Skin epidermis (tissue), 12 donors: ENCODE data around the gene FDX2.
A peak's percentile ranks its signal among the peaks of the same experiment; 100 is the strongest.
"Not testable (repeated sequence)": the region's sequence is repeated elsewhere in the genome, so short reads cannot be mapped to it uniquely, and the experiment has no call there.

Source experiments
- H3K27ac ChIP-seq, 21 experiments: fragments of 200-600 bp; sonication (generic) in 11 of 21; one replicate each; pipeline ENCODE4 v1.5.0; 2020; ENCODE audit warnings: mild to moderate bottlenecking in 3 of 21, inconsistent platforms in 2 of 21, moderate library complexity in 2 of 21
- H3K4me3 ChIP-seq, 7 experiments: fragments of 200-600 bp; sonication (generic) in 2 of 7; one replicate each; pipeline ENCODE4 v1.5.0; 2020; ENCODE audit warnings: inconsistent platforms in 2 of 7, mild to moderate bottlenecking in 2 of 7, moderate library complexity in 1 of 7

Gene FDX2

DNA sequence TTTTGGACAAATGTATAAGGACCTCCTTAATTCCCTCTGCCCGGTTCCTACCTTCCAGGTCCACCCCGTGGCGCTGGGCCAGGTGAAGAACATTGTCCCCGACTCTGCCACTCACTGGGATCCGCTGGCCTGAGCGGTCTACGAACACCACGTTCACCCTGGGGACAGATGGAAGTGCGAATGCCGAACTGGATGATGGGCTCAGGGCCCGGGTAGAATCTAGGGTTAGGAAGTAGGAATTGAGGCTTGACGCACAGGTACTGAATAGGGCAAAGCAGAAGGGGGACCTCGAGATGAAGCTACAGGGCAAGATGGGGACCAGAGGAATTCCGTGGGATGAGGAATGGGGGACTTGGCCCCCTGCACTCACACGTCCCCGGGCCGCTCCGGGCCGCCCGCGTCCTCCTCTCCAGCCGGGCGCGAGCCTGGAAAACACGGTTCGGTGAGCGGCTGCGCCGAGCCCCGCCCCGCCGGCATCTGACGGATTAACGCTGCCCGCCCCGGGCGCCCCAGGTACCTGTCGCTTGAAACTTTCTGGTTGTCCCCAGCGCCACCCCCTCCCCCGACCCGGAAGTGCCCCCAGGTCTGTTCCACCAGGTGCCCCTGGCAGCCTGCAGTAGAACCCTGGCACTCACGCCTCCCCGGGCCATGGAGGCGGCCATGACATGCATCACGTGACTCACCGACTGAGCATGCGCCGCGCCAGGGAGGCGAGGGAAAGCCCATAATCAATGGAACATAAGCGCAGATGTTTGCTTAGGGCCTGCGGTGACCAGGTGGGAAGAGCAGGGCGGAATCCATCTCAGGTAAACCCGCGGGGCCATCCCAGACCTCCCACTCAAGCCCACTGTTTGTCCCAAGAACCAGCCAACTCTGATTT is at the start of gene FDX2:
Gene FDX2, minus strand, starts transcription at position 681 of the 880 bp plus-strand sequence. Its CDS starts 19 bp downstream, at position 662.
- H3K27ac ChIP-seq: peak within 1 kb of the TSS in 20 of 21 experiments; percentile 41 to 88 (median 74)

DNA sequence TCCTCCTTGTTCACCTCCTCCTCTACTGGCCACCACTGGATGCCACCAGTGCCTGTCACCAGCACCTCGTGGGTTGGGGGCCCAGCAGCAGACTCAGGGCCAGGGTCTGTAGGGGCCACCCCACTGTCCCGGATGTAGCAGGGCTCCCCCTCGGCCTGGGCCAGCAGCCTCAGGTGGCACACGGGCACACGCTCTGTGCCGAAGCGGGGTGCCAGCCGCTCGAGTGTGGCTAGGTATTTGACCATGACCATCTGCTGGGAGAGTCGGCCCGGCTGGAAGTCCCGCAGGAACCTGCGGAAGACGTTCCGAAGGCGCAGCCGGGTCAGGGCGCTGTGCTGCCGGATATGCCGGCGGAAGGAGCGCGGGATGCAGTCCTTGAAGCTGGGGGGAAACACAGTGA is 49.7 kb upstream of the FDX2 start:
- Histone ChIP-seq H3K27ac (no peak overlapping the region), H3K4me3 (no peak overlapping the region)

More for the DNA sequence above, at the start of gene FDX2:
- peak within 1 kb of the TSS; percentile 68 to 98 (median 89) for H3K4me3 ChIP-seq

DNA sequence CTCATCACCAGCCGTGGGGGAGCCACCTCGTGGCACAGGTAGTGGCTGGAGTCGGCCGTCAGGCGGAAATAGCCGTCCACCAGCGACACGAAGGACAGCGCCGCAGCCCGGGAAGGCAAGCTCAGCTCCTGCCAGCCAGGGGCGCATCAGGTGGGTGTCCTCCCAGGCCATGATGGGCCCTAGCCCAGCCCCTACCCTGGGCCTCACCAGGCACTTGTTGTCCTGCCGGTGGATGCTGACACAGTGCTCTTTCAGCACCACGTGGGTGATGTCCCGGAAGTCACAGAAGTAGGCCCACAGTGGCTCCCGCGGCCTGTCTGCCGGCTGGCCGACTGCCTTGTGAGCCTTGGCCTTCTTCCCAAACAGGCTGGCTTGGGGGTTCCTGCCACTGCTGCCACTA is 48.8 kb upstream of the FDX2 start:
- H3K27ac ChIP-seq: no peak overlapping the region
- no peak overlapping the region for H3K4me3 ChIP-seq

DNA sequence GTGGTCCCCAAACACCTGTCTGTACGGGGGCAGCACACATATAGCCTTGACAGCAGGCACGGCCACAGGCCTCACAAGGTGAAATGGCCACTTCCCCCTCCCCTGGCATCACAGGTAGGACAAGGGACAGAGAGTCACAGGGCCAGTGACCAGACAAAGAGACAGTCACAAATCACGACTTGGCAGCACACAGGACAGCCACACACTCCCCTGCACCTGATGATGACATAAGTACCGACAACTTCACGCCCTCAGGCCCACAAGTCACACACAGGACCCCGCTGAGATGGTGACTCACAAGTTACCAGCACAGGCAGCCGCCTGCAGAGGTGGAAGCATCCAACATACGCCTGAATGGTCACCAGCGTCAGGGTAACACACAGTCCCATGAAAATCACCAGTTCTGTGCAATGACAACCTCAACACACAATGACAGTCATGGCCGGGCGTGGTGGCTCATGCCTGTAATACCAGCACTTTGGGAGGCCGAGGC is 48.0 kb upstream of the FDX2 start:
- Histone ChIP-seq H3K4me3 (no peak overlapping the region), H3K27ac (no peak overlapping the region)

DNA sequence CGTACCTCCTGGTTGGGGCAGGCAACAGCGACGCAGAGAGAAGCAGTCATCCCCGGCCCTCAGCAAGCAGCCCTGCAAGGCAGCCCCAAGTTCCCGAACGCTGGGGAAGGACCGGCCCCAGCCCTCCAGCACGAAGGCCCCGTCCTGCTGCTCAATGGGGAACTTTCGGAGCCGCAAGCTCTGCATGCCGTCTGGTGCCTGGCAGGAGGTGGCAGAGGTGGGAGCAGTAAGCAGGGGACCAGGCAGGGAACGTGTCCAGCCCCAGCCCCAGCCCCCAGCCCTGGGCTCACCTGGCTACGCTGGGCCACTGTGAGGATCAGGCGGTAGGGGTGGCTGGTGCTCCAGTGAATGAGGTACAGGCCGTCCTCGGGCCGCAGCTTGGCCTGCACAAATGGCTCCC is 46.4 kb upstream of the FDX2 start:
- H3K27ac ChIP-seq: no peak overlapping the region
- H3K4me3 ChIP-seq: no peak overlapping the region

DNA sequence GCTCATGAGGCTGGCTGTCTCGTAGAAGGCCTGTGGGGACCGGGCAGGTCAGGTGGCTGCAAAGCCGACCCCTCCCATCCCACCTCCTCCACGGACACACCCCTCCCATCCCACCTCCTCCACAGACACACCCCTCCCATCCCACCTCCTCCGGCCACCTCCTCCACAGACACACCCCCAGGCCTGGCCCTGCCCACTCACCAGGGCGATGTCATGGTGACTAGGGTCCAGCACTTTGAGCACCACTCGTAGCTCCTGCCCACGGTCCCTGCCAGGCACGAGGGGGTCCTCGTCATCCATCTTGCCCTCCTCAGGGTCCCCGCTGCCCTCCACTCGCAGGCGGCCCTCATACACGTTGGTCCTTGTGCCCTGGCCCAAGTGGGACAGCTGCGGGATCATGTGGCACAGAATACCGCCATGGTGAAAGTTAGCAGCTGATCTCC is 45.8 kb upstream of the FDX2 start:
- Histone ChIP-seq H3K4me3 (no peak overlapping the region), H3K27ac (no peak overlapping the region)

DNA sequence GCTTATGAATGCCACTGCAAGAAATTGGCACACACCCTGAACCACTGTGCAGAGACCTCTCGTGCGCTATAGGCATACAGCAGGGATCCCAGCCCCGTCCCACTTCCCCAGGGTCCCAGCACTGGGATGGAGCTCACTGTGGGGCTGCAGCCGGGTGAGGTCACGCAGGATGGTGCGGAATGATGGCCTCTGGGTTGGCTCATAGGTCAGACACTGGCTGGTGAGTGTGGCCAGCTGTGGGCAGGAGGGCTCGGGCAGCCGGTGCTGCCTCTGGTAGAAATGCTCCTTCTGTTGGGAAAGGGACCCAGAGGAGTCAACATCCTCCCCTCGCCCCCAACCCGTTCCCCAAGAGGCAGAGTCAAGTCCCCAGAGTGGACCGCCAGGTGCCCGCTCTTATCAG is 40.6 kb upstream of the FDX2 start:
- Histone ChIP-seq H3K27ac (no peak overlapping the region), H3K4me3 (no peak overlapping the region)

DNA sequence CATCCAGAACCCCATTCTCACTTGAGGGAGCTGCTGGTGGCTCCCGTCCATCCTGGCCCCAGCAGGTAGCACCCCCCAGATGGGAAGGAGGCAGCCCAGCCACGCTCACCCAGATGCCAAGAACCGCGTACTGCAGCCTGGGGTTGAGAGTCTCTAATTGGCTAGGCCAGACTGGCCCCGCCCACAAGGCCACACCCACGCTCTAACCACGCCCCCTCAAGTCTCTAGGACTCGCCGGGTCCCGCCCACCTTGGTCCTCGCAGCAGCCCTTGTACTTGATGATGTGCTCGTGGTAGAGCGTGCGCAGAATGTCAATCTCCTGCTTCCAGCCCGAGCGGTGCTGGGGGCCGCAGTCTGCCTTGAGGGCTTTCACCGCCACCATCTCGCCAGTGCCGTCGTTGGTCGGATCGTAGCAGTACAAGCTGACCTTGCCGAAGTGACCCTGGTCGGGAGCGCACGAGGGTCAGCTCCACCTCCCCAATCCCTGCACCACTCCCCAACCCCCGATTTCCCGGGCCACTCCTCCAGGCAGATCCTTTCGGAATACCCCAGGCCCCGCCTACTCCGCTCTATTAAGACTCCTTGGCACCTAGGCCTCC is 38.1 kb upstream of the FDX2 start:
- H3K4me3 ChIP-seq: no peak overlapping the region
- H3K27ac ChIP-seq: no peak overlapping the region

DNA sequence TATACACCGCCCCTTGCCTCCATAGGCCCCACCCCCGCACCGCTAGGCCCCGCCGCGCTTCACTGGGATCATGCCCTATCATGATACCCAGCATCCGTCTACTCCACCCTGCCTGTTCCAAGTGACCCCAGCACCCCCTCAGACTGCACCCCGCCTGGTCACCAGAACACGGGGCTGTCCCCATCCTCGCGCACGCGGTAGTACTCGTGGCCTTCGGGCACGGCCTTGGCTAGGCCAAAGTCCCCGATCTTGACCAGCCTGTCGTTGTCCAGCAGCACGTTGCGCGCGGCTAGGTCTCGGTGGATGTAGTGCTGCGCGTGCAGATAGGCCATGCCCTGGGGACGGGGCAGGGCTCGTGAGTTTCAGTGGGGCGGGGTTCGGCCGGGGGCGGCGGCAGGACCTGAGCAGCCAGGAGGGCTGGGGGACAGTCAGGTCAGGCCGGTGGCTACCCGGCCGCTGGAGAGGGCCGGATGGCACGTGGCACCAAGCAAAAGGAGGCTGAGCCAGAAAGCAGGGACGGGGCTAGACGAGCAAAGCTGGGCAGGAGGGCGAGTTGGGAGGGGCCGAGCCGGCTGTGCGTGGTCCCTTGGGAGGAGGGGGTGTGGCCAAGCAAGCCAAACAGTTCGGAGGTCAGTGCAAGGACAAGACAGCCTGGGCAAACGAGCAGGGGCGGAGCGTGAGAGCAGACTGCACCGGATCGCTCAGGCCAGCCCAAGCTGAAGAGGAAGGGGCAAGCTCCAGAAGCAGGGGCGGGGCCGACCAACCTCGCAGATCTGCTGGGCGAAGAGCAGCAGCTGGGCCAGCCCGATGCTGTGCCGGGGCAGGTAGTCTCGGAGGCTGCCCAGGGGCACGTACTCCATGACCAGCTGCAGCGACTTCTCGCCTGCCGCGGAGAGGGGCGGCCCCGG is 37.2 kb upstream of the FDX2 start:
- Histone ChIP-seq H3K27ac (no peak overlapping the region), H3K4me3 (no peak overlapping the region)

DNA sequence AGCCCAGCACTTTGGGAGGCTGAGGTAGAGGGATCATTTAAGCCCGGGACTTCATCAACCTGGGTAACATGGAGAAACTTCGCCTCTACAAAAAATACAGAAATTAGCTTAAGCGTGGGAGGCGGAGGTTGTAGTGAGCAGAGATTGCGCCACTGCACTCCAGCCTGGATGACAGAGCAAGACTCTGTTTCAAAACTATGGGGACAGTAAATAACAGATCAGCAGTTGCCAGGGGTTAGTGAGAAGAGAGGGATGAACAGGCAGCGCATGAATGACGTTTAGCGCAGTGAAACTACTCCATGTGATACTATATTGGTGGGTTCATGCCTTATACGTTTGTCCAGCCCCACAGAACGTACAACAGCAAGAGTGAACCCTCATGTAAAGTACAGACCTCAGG is 30.7 kb upstream of the FDX2 start:
- peak overlapping the region in 6 of 21 experiments; percentile 2 to 40 (median 22) for H3K27ac ChIP-seq
- no peak overlapping the region for H3K4me3 ChIP-seq

DNA sequence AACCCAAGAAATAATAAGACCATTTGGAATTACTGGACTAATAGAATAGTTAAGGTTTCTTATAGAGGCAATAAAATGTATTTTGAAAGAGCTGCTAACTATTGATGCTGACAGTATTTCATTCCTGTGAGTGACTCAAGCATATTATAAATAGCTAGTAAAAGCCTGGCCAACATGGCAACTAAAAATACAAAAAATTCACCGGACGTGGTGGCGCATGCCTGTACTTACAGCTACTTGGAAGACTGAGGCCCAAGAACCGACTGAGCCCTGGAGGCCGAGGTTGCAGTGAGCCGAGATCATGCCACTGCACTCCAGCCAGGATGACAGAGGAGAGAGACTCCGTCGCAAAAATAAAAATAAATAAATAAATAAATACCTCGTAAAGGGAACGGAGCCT is 29.0 kb upstream of the FDX2 start:
- Histone ChIP-seq H3K4me3 (no peak overlapping the region), H3K27ac (no peak overlapping the region)

DNA sequence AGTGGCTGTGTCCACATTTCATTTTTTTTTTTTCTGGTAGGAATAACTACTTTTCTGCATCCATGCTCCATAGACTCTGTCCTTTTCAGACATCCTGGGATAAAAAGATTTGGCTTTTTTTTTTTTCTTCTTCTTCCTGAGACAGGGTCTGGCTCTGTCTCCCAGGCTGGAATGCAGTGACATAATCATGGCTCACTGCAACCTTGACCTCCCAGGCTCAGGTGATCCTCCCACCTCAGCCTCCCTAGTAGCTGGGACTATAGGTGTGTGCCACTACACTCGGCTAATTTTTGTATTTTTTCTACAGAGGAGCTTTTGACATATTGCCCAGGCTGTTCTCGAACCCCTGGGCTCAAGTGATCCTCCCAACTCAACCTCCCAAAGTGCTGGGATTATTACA is 27.7 kb upstream of the FDX2 start:
- Histone ChIP-seq H3K27ac (no peak overlapping the region), H3K4me3 (no peak overlapping the region)

DNA sequence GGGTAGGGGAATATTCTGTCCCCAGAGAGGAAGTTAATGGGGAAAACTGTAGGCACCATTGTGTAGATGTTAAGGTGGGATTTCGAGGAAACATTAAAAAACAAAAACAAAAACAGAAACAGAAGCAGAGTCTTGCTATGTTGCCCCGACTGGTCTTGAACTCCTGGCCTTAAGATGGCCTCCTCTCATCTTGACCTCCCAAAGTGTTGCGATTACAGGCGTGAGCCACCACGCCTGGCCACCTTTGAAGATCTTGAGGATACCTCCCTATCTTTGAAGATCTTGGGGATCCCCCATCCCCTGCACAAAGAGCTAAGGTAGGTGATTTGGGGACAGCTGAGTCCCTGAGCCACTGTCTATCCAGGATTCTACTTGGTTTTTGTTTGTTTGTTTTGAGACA is 24.2 kb upstream of the FDX2 start:
- peak overlapping the region in 11 of 21 experiments; percentile 36 to 91 (median 71) for H3K27ac ChIP-seq
- H3K4me3 ChIP-seq: no peak overlapping the region

DNA sequence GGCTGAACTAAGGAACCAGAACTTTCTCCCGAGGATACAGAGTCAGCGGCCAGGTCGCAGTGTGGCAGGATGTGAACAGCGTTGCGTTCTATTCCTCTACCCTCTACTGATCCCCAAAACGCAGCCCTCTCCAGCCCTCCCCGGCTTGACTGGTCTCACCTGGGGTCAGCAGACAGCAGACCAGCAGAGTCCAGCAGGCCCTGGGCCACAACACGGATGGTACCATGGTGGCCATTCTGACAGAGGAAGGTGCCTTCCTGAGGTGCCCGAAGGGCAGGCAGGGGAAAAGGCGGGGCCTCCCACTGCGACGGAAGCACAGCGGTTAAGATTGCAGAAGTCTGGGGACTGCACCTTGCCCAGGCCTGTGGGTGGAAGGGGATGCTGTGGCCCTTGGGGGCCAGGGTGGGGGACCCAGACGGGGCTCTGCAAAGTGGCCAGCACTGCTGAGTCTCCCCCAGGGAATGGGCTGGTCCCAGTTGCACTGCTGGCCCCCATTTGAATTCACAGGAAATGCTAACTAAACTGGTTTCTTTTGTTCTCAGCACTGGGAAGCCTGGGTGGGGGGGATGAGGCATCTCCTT is 23.7 kb upstream of the FDX2 start, which contains the start of gene ICAM3:
Gene ICAM3, minus strand, starts transcription at position 245 of the 581 bp plus-strand sequence. Its CDS starts 10 bp downstream, at position 235.
- Histone ChIP-seq H3K4me3 (peak within 1 kb of the TSS; percentile 11 to 31 (median 25)), H3K27ac (peak within 1 kb of the TSS in 15 of 21 experiments; percentile 11 to 91 (median 64))

DNA sequence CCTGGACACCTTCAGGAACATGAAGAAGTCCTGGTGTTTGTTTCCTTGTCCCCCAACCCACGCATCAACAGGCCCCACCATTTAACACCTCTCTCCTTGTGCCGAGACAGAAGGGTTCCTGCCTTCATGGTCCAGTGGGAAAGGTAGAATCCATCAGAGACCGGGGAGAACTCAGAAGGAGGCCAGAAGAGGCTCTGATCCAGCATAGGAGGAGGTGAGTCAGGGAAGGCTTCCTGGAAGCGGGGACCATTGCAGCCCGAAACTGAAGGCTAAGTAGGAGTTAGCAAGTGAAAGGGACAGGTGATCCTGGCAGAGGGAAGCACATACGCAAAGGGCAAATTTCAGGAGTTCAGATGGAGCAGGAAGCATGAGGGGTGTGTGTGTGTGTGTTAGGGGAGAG is 23.1 kb upstream of the FDX2 start:
- Histone ChIP-seq H3K27ac (peak overlapping the region in 15 of 21 experiments; percentile 11 to 91 (median 64)), H3K4me3 (peak overlapping the region; percentile 11 to 31 (median 25))

DNA sequence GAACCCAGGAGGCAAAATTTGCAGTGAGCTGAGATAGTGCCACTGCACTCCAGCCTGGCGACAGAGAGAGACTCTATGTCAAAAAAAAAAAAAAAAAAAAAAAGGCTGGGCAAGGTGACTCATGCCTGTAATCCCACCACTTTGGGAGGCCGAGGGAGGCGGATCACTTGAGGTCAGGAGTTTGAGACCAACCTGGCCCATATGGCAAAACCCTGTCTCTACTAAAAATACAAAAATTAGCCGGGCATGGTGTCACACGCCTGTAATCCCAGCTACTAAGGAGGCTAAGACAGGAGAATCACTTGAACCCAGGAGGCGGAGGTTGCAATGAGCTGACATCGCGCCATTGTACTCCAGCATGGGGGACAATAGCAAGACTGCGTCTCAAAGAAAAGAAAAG is 20.9 kb upstream of the FDX2 start:
- H3K27ac ChIP-seq, H3K4me3 ChIP-seq: not testable (repeated sequence)

DNA sequence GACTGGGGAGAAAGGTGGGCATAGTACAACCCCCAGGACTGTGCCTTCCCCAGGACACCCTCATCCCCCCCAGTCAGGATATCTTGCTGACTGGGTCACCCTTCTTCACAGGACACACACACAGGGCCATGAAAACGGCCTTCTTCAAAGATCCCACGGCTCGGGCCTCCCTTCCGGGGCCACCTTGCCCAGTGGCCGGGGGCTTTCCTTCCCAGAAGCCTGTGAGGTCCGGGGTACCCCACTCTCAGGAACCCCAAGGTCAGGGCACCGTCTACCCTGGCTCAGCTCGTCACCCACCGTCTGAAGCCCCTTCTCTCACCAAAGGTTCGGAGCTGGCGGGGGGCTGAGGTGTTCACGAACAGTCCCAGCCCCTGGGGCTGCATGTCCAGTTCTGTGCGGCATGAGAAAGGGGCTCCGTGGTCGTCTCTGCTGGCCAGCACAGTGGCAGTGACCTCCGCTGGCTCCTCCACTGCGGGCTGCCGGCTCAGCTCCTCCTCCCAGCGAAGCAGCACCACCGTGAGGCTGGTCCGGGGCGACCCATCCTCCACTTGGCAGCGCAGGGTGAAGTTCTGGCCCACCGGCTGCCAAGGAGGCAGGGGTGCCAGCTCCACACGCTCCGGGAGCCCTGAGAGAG is 19.7 kb upstream of the FDX2 start:
- Histone ChIP-seq H3K4me3 (peak overlapping the region in 2 of 7 experiments; percentile 79 to 86), H3K27ac (peak overlapping the region in 4 of 21 experiments; percentile 11 to 80 (median 20))

DNA sequence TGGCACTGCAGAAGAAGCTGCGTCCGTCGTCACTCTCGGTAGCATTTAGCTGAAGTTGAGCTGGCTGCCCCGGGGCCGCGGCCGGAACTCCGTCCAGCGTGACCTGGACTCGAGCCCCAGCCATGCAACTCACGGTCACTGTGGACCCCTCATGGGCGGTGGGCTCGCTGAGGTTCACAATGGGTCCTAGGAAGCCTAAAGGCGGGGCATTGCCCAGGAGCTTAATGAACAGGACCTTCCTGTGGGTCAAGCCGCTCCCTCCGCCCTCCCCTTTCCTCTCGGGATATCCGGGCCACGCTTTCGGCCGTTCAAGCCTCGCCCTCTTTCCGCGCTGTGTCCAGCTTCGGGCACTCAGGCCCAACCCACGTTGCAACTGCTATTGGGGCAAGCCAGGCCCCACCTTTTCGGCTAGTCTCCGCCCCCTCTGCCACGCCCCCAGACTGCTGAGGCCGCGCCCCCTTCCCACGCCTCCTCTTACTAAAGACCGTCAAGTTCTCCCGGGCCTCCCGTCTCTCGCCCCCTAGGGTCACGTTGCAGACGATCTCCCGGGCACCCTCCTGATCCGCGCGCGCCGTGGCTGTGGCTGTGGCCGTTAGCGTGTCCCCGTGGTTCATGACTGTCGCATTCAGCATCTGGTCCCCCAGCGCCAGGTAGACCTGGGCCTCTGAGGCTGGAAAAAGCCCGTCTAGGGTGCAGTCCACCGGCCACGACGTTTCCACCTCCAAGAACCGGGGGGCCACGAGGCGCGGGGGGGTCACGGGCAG is 19.0 kb upstream of the FDX2 start:
- H3K4me3 ChIP-seq: peak overlapping the region; percentile 53 to 86 (median 79)
- H3K27ac ChIP-seq: peak overlapping the region in 16 of 21 experiments; percentile 6 to 89 (median 46)
